ENCODE data around the gene ZNF543.

DNA sequence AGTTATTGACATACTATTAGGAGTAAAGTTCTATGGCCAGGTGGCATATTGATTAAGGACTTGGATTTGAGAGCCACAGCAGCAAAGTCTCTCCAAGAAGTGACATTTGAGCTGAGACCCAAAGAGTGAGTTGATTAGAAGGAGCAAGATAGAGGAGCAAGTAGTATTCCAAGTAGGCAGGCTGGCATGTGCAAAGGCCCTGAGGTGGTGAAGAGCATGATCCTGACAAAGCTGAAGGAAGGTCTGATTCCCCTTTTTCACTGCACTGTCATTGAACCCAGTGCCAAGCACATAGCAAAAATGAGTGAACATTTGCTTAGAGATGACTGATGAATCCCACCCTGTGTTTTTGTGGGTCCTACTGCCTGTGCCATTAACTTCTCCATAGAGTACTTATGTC lies 4.7 kb downstream of the ZNF543 start:
- TF ChIP-seq GATA2 (IDR thresholded peaks at IDR 0.05; ENCODE audit: low read depth, low read length) (no peak), GATA3 (IDR thresholded peaks at IDR 0.05; ENCODE audit: low read depth, low read length) (no peak)

All from SH-SY5Y (cell line).